ENCODE results near the gene PTPRT.

Gene PTPRT

GRCh38 chr20:42364446-42364845 lies 825.3 kb downstream of the PTPRT start:
- H2BK5ac ChIP-seq (ENCODE audit: low read length), result no peak overlapping the region
- no CpG with 5 or more reads among the region's 2 CpGs for WGBS (ENCODE audit: extremely low coverage, insufficient coverage, low lambda C conversion rate)
- no peak overlapping the region for H3K4me3 ChIP-seq (ENCODE audit: low read length)
- H3K79me1 ChIP-seq (ENCODE audit: low read length), result no peaks in the 10 kb centered on the region
- H3K4me1 ChIP-seq (ENCODE audit: control insufficient read depth, low read depth, low read length), result no peaks in the 10 kb centered on the region
- H3K36me3 ChIP-seq (ENCODE audit: control insufficient read depth, insufficient read depth, low read length), result no peaks in the 10 kb centered on the region
- no peak overlapping the region for H3K27ac ChIP-seq (ENCODE audit: low read depth, low read length)
- no peak overlapping the region for H2BK15ac ChIP-seq (replicated peaks; ENCODE audit: low read depth)
- no peak overlapping the region for H3K4me2 ChIP-seq (ENCODE audit: low read length)
- DNase-seq, result no peak
- no peak overlapping the region for H2BK120ac ChIP-seq (ENCODE audit: low read depth, low read length)
- H3K79me2 ChIP-seq (ENCODE audit: control insufficient read depth, insufficient read depth, low read length), result no peaks in the 10 kb centered on the region
- no peaks in the 10 kb centered on the region for H3K27me3 ChIP-seq (ENCODE audit: insufficient read depth, low read length, poor library complexity)
- no peak overlapping the region for H3K9ac ChIP-seq (ENCODE audit: low read length)
- no peak overlapping the region for H3K4ac ChIP-seq (ENCODE audit: low read depth, low read length)
- no peak overlapping the region for H3K18ac ChIP-seq (ENCODE audit: low read length)
- H3K56ac ChIP-seq (ENCODE audit: low read length), result no peak overlapping the region
- H4K8ac ChIP-seq (ENCODE audit: low read depth, low read length), result no peak overlapping the region
- no peak overlapping the region for H2AK5ac ChIP-seq (ENCODE audit: low read length)
- H4K5ac ChIP-seq (ENCODE audit: low read length), result no peak overlapping the region
- H3K23ac ChIP-seq (ENCODE audit: low read length), result no peak overlapping the region

DNA sequence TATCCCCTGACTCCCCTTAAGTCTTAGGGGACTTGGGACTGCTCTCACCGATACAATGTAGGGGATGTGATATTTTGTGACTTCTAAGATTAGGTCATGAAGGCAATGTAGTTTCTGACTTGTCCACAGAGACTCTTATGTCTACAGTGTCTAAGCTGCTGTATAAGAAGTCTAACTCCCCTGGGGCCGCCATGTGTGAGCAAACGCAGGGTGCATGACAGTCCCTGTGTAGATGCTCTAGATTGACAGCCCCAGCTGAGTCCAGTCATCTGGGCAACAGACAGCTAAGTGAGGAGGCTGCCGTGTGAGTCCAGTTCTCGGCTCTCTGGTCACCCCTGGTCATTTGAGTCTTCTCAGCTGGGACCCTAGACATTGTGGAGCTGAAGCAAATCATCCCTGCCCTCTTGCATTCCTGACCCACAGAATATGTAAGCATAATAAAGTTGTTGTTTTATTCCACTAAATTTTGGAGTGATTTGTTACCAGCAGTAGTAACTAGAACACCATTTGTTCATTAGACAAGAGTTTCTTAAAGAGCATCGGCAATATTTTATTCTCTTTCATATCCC lies 828.2 kb downstream of the PTPRT start:
- Histone ChIP-seq H4K5ac (ENCODE audit: low read length) (no peak overlapping the region), H3K23ac (ENCODE audit: low read length) (no peak overlapping the region), H3K4me2 (ENCODE audit: low read length) (no peak overlapping the region), H3K27me3 (ENCODE audit: insufficient read depth, low read length, poor library complexity) (no peaks in the 10 kb centered on the region), H2AK5ac (ENCODE audit: low read length) (no peak overlapping the region), H3K9ac (ENCODE audit: low read length) (no peak overlapping the region), H3K56ac (ENCODE audit: low read length) (no peak overlapping the region), H2BK5ac (ENCODE audit: low read length) (no peak overlapping the region), H3K4me1 (ENCODE audit: control insufficient read depth, low read depth, low read length) (no peaks in the 10 kb centered on the region), H4K8ac (ENCODE audit: low read depth, low read length) (no peak overlapping the region), H2BK120ac (ENCODE audit: low read depth, low read length) (no peak overlapping the region), H2BK15ac (replicated peaks; ENCODE audit: low read depth) (no peak overlapping the region), H3K4ac (ENCODE audit: low read depth, low read length) (no peak overlapping the region), H3K79me1 (ENCODE audit: low read length) (no peaks in the 10 kb centered on the region), H3K27ac (ENCODE audit: low read depth, low read length) (no peak overlapping the region), H3K18ac (ENCODE audit: low read length) (no peak overlapping the region), H3K4me3 (ENCODE audit: low read length) (no peak overlapping the region), H3K79me2 (ENCODE audit: control insufficient read depth, insufficient read depth, low read length) (no peaks in the 10 kb centered on the region), H3K36me3 (ENCODE audit: control insufficient read depth, insufficient read depth, low read length) (no peaks in the 10 kb centered on the region)
- no peak for DNase-seq
- no CpG with 5 or more reads among the region's 6 CpGs for WGBS (ENCODE audit: extremely low coverage, insufficient coverage, low lambda C conversion rate)

- Histone ChIP-seq H3K36me3 (ENCODE audit: control insufficient read depth, insufficient read depth, low read length) (no peaks in the 10 kb centered on the region), H3K18ac (ENCODE audit: low read length) (no peak overlapping the region)
These were observed 829.1 kb downstream of the PTPRT start for GRCh38 chr20:42360621-42361020.

GRCh38 chr20:42359617-42360016 lies 830.1 kb downstream of the PTPRT start:
- Histone ChIP-seq H3K18ac (ENCODE audit: low read length) (no peak overlapping the region), H3K9ac (ENCODE audit: low read length) (no peak overlapping the region), H3K79me2 (ENCODE audit: control insufficient read depth, insufficient read depth, low read length) (no peaks in the 10 kb centered on the region), H3K79me1 (ENCODE audit: low read length) (no peaks in the 10 kb centered on the region), H3K4me3 (ENCODE audit: low read length) (no peak overlapping the region), H2BK5ac (ENCODE audit: low read length) (no peak overlapping the region), H3K4me2 (ENCODE audit: low read length) (no peak overlapping the region), H2AK5ac (ENCODE audit: low read length) (no peak overlapping the region), H3K36me3 (ENCODE audit: control insufficient read depth, insufficient read depth, low read length) (no peaks in the 10 kb centered on the region), H2BK15ac (replicated peaks; ENCODE audit: low read depth) (no peak overlapping the region), H4K8ac (ENCODE audit: low read depth, low read length) (no peak overlapping the region), H3K27me3 (ENCODE audit: insufficient read depth, low read length, poor library complexity) (no peaks in the 10 kb centered on the region), H3K56ac (ENCODE audit: low read length) (no peak overlapping the region), H3K4me1 (ENCODE audit: control insufficient read depth, low read depth, low read length) (no peaks in the 10 kb centered on the region), H3K23ac (ENCODE audit: low read length) (no peak overlapping the region), H3K4ac (ENCODE audit: low read depth, low read length) (no peak overlapping the region), H4K5ac (ENCODE audit: low read length) (no peak overlapping the region), H3K27ac (ENCODE audit: low read depth, low read length) (no peak overlapping the region), H2BK120ac (ENCODE audit: low read depth, low read length) (no peak overlapping the region)
- WGBS (ENCODE audit: extremely low coverage, insufficient coverage, low lambda C conversion rate), result no CpG with 5 or more reads among the region's 10 CpGs
- DNase-seq, result no peak

More at GRCh38 chr20:42360621-42361020, 829.1 kb downstream of the PTPRT start:
- H2BK5ac ChIP-seq (ENCODE audit: low read length), result no peak overlapping the region
- H3K4ac ChIP-seq (ENCODE audit: low read depth, low read length), result no peak overlapping the region
- no peak overlapping the region for H4K8ac ChIP-seq (ENCODE audit: low read depth, low read length)
- no peak overlapping the region for H3K4me2 ChIP-seq (ENCODE audit: low read length)
- H2BK120ac ChIP-seq (ENCODE audit: low read depth, low read length), result no peak overlapping the region
- H3K9ac ChIP-seq (ENCODE audit: low read length), result no peak overlapping the region
- no peaks in the 10 kb centered on the region for H3K79me1 ChIP-seq (ENCODE audit: low read length)
- no peak overlapping the region for H3K23ac ChIP-seq (ENCODE audit: low read length)
- H3K27ac ChIP-seq (ENCODE audit: low read depth, low read length), result no peak overlapping the region
- H3K4me3 ChIP-seq (ENCODE audit: low read length), result no peak overlapping the region
- WGBS (ENCODE audit: extremely low coverage, insufficient coverage, low lambda C conversion rate), result no CpG with 5 or more reads among the region's 1 CpG
- DNase-seq, result no peak
- no peak overlapping the region for H3K56ac ChIP-seq (ENCODE audit: low read length)
- no peaks in the 10 kb centered on the region for H3K79me2 ChIP-seq (ENCODE audit: control insufficient read depth, insufficient read depth, low read length)
- no peak overlapping the region for H2AK5ac ChIP-seq (ENCODE audit: low read length)
- no peaks in the 10 kb centered on the region for H3K27me3 ChIP-seq (ENCODE audit: insufficient read depth, low read length, poor library complexity)
- H3K4me1 ChIP-seq (ENCODE audit: control insufficient read depth, low read depth, low read length), result no peaks in the 10 kb centered on the region
- H4K5ac ChIP-seq (ENCODE audit: low read length), result no peak overlapping the region
- no peak overlapping the region for H2BK15ac ChIP-seq (replicated peaks; ENCODE audit: low read depth)

DNA sequence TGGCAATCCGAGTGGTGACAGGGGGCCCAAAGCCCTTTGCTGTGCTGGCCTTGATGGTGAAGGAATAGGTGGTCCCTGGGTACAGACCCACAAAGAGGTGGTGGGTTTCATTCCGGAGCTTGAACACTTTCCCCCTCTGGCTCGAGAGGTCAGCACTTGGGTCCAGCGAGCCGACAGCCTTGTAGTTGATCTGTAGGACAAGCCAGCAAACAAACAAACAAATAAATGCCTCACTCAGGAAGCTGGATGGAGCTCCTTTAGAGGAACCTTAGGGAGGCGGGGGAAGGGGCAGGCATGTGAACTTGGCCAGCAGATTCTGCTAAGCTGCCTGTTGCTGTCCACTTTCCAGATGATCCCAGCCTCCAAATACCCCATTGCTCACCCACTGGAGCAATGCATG lies 837.6 kb downstream of the PTPRT start:
- no peak overlapping the region for H2BK120ac ChIP-seq (ENCODE audit: low read depth, low read length)
- H3K36me3 ChIP-seq (ENCODE audit: control insufficient read depth, insufficient read depth, low read length), result no peaks in the 10 kb centered on the region
- H3K9ac ChIP-seq (ENCODE audit: low read length), result no peak overlapping the region
- H3K18ac ChIP-seq (ENCODE audit: low read length), result no peak overlapping the region
- no peak overlapping the region for H2BK5ac ChIP-seq (ENCODE audit: low read length)
- no peak overlapping the region for H3K56ac ChIP-seq (ENCODE audit: low read length)
- H3K27ac ChIP-seq (ENCODE audit: low read depth, low read length), result no peak overlapping the region
- H3K27me3 ChIP-seq (ENCODE audit: insufficient read depth, low read length, poor library complexity), result no peaks in the 10 kb centered on the region
- H3K4me1 ChIP-seq (ENCODE audit: control insufficient read depth, low read depth, low read length), result no peaks in the 10 kb centered on the region
- H2BK15ac ChIP-seq (replicated peaks; ENCODE audit: low read depth), result no peak overlapping the region
- H2AK5ac ChIP-seq (ENCODE audit: low read length), result no peak overlapping the region
- H4K5ac ChIP-seq (ENCODE audit: low read length), result no peak overlapping the region
- no CpG with 5 or more reads among the region's 6 CpGs for WGBS (ENCODE audit: extremely low coverage, insufficient coverage, low lambda C conversion rate)
- H3K79me2 ChIP-seq (ENCODE audit: control insufficient read depth, insufficient read depth, low read length), result no peaks in the 10 kb centered on the region
- H3K23ac ChIP-seq (ENCODE audit: low read length), result no peak overlapping the region
- no peak overlapping the region for H3K4me2 ChIP-seq (ENCODE audit: low read length)
- H3K4ac ChIP-seq (ENCODE audit: low read depth, low read length), result no peak overlapping the region
- no peak overlapping the region for H4K8ac ChIP-seq (ENCODE audit: low read depth, low read length)
- no peak overlapping the region for H3K4me3 ChIP-seq (ENCODE audit: low read length)
- no peaks in the 10 kb centered on the region for H3K79me1 ChIP-seq (ENCODE audit: low read length)
- DNase-seq, result peak; percentile 19

DNA sequence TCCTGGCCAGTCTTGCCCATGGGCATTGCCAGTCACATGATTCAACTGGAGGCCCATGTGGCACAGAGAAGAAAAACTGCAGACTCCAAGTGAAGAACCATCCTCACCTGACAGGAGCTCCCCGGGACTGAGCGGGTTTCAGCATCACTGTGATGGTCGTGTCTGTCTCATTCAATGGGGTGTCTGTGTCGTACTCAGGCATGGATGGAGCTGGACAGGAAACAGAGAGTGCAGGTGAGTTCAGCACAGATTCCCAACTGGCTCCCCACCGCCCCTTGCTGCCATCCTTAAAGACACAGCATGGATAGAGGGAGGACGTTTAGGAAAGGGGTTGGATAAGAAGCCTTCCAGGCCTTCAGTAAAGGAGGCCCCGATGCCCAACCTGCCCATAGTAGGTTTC lies 839.2 kb downstream of the PTPRT start:
- Histone ChIP-seq H3K4me3 (ENCODE audit: low read length) (no peak overlapping the region), H3K4me1 (ENCODE audit: control insufficient read depth, low read depth, low read length) (no peaks in the 10 kb centered on the region), H3K36me3 (ENCODE audit: control insufficient read depth, insufficient read depth, low read length) (no peaks in the 10 kb centered on the region), H3K27ac (ENCODE audit: low read depth, low read length) (no peak overlapping the region), H3K79me2 (ENCODE audit: control insufficient read depth, insufficient read depth, low read length) (no peaks in the 10 kb centered on the region), H3K18ac (ENCODE audit: low read length) (no peak overlapping the region), H3K23ac (ENCODE audit: low read length) (no peak overlapping the region), H2BK5ac (ENCODE audit: low read length) (no peak overlapping the region), H4K5ac (ENCODE audit: low read length) (no peak overlapping the region), H3K4me2 (ENCODE audit: low read length) (no peak overlapping the region), H2BK15ac (replicated peaks; ENCODE audit: low read depth) (no peak overlapping the region), H3K27me3 (ENCODE audit: insufficient read depth, low read length, poor library complexity) (no peaks in the 10 kb centered on the region), H3K9ac (ENCODE audit: low read length) (no peak overlapping the region), H2BK120ac (ENCODE audit: low read depth, low read length) (no peak overlapping the region), H3K79me1 (ENCODE audit: low read length) (no peaks in the 10 kb centered on the region), H2AK5ac (ENCODE audit: low read length) (no peak overlapping the region), H4K8ac (ENCODE audit: low read depth, low read length) (no peak overlapping the region), H3K56ac (ENCODE audit: low read length) (no peak overlapping the region), H3K4ac (ENCODE audit: low read depth, low read length) (no peak overlapping the region)
- peak; percentile 2 for DNase-seq
- WGBS (ENCODE audit: extremely low coverage, insufficient coverage, low lambda C conversion rate), result no CpG with 5 or more reads among the region's 7 CpGs

Measured in mesendoderm (in vitro differentiated cells).